HG02884 (cell line): ENCODE results near the gene KANSL3.

Experiments
- ATAC-seq: cut with Tn5 transposase; IDR thresholded peaks from one replicate; pipeline ENCODE4 v1.9.1; 2021; ENCODE audit warnings: mild to moderate bottlenecking, moderate library complexity; ENCODE audit not compliant: unreplicated experiment

KANSL3 gene

DNA sequence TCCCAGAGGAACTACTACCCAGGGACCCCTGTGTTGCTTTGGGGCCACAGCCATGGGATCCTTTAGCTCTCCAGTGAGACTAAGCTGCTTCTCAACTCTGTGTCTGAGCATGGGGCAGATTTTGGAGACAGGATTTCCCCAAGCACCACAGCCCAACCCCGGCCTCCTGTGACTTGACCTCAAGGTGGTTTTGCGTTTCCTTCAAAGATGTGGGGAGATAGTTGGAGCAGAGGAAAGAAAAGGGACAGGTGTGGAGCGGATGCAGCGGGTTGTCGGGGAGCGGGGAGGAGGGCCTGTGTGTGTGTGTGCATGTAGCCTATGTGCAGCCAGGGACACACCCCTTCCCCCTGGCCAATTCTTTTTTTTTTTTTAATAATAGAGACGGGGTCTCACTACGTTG, 91.3 kb downstream of the KANSL3 start:
- ATAC-seq: no peak

DNA sequence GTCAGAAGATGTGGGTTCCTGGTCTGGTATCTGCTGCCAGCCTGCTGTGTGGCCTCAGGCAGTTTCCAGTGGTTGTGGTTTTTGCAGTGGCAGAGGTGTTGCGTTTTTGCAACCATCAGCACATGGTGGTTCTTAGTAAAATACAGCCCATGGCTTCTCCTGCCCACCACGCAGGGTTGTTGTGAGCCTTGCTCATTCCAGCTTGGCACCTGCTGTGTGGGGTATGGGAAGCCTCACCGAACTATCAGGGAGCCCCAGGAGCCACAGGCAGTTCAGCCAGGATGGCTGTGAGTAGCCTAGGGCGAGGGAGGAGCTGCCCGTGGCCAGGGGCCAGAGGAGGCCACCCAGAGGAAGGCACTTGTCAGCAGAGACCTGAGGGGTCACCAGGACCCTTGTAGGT, 91.8 kb downstream of the KANSL3 start:
- no peak for ATAC-seq
